Measurements from ENCODE around the gene AACS.

AACS gene

GRCh38 chr12:125169451-125169850, 104.2 kb downstream of the AACS start:
- H3K27ac ChIP-seq (replicated peaks), result no peak overlapping the region
- TF ChIP-seq GABPA (IDR thresholded peaks at IDR 0.05; ENCODE audit: low read depth) (no peak), REST (IDR thresholded peaks at IDR 0.05; ENCODE audit: insufficient replicate concordance, low read depth) (no peak), SPI1 (IDR thresholded peaks at IDR 0.05; ENCODE audit: borderline replicate concordance, low read depth) (no peak), POLR2AphosphoS5 (IDR thresholded peaks at IDR 0.05; ENCODE audit: low read depth) (no peak), CTCF (IDR thresholded peaks at IDR 0.05; ENCODE audit: insufficient read depth, low read length) (no peak)
- DNase-seq (ENCODE audit: low read depth in 1 of 2, low spot score in 1 of 2), result no peak
- no peaks in the 10 kb centered on the region for H3K27me3 ChIP-seq (ENCODE audit: insufficient read depth, poor library complexity, severe bottlenecking)
- H3K4me3 ChIP-seq (replicated peaks; ENCODE audit: insufficient read depth, low read length), result no peak overlapping the region

GRCh38 chr12:125169870-125170269, 104.6 kb downstream of the AACS start:
- Histone ChIP-seq H3K4me3 (replicated peaks; ENCODE audit: insufficient read depth, low read length) (no peak overlapping the region), H3K27me3 (ENCODE audit: insufficient read depth, poor library complexity, severe bottlenecking) (no peaks in the 10 kb centered on the region), H3K27ac (replicated peaks) (no peak overlapping the region)
- TF ChIP-seq CTCF (IDR thresholded peaks at IDR 0.05; ENCODE audit: insufficient read depth, low read length) (no peak), REST (IDR thresholded peaks at IDR 0.05; ENCODE audit: insufficient replicate concordance, low read depth) (no peak), GABPA (IDR thresholded peaks at IDR 0.05; ENCODE audit: low read depth) (no peak), POLR2AphosphoS5 (IDR thresholded peaks at IDR 0.05; ENCODE audit: low read depth) (no peak), SPI1 (IDR thresholded peaks at IDR 0.05; ENCODE audit: borderline replicate concordance, low read depth) (no peak)
- no peak for DNase-seq (ENCODE audit: low read depth in 1 of 2, low spot score in 1 of 2)

GRCh38 chr12:125171267-125171666, 106.0 kb downstream of the AACS start:
- no peak for DNase-seq (ENCODE audit: low read depth in 1 of 2, low spot score in 1 of 2)
- Histone ChIP-seq H3K27me3 (ENCODE audit: insufficient read depth, poor library complexity, severe bottlenecking) (no peaks in the 10 kb centered on the region), H3K4me3 (replicated peaks; ENCODE audit: insufficient read depth, low read length) (no peak overlapping the region), H3K27ac (replicated peaks) (no peak overlapping the region)
- TF ChIP-seq CTCF (IDR thresholded peaks at IDR 0.05; ENCODE audit: insufficient read depth, low read length), result no peak
- TF ChIP-seq POLR2AphosphoS5 (IDR thresholded peaks at IDR 0.05; ENCODE audit: low read depth), result no peak
- TF ChIP-seq REST (IDR thresholded peaks at IDR 0.05; ENCODE audit: insufficient replicate concordance, low read depth), result no peak
- no peak for TF ChIP-seq SPI1 (IDR thresholded peaks at IDR 0.05; ENCODE audit: borderline replicate concordance, low read depth)
- no peak for TF ChIP-seq GABPA (IDR thresholded peaks at IDR 0.05; ENCODE audit: low read depth)

Data from HL-60 (cell line).